GM21381 (cell line): Measurements from ENCODE around the gene CDKN2A.

Source experiments
- ATAC-seq: cut with Tn5 transposase; IDR thresholded peaks from one replicate; pipeline ENCODE4 v1.9.1; 2021; ENCODE audit warnings: mild to moderate bottlenecking, moderate library complexity; ENCODE audit not compliant: unreplicated experiment

Gene CDKN2A

GRCh38 chr9:21945606-21946005 is 48.6 kb downstream of the CDKN2A start:
- no peak for ATAC-seq

- ATAC-seq = no peak
Measured at GRCh38 chr9:21943464-21943863, 50.7 kb downstream of the CDKN2A start.

- ATAC-seq = no peak
Measured at GRCh38 chr9:21941337-21941995, 52.7 kb downstream of the CDKN2A start.

GRCh38 chr9:21936161-21936560 is 58.0 kb downstream of the CDKN2A start:
- no peak for ATAC-seq

- no peak for ATAC-seq
Measured at GRCh38 chr9:21935631-21936030, 58.6 kb downstream of the CDKN2A start.

- ATAC-seq = no peak
Measured at GRCh38 chr9:21933865-21934264, 60.3 kb downstream of the CDKN2A start.

- ATAC-seq = no peak
Measured at GRCh38 chr9:21933281-21933680, 60.9 kb downstream of the CDKN2A start.

GRCh38 chr9:21931428-21931827 is 62.8 kb downstream of the CDKN2A start:
- ATAC-seq = no peak

GRCh38 chr9:21927752-21928151 is 66.4 kb downstream of the CDKN2A start:
- ATAC-seq = no peak

GRCh38 chr9:21923694-21924093 is 70.5 kb downstream of the CDKN2A start:
- no peak for ATAC-seq

- ATAC-seq = peak; percentile 83
Measured at GRCh38 chr9:21919377-21920362, 74.5 kb downstream of the CDKN2A start.
